Retina (tissue), 1 donor: ENCODE measurements around the gene FXYD3.

Experiments
- DNase-seq: peaks from one replicate; pipeline ENCODE4 v3.0.0-alpha.2; 2016

FXYD3 gene

GRCh38 chr19:35115177-35115951 lies at the start of gene FXYD3:
TSS of gene FXYD3 (plus strand) at chr19:35115823. CDS start at chr19:35119377, 3,554 bp downstream.
- peak; percentile 91 for DNase-seq

DNA sequence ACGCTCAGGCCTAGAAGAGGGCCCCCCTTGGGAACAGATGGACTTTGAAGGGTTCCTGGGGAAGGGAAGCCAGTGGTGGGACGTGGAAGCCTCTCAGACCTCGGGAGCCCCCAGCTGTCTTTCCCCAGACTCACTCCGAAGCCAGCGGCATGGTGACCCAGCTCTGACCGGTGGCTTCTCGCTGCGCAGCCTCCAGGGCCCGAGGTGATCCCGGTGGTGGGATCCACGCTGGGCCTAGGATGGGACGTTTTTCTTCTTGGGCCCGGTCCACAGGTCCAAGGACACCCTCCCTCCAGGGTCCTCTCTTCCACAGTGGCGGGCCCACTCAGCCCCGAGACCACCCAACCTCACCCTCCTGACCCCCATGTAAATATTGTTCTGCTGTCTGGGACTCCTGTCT lies 49.5 kb upstream of the FXYD3 start:
- DNase-seq = no peak

DNA sequence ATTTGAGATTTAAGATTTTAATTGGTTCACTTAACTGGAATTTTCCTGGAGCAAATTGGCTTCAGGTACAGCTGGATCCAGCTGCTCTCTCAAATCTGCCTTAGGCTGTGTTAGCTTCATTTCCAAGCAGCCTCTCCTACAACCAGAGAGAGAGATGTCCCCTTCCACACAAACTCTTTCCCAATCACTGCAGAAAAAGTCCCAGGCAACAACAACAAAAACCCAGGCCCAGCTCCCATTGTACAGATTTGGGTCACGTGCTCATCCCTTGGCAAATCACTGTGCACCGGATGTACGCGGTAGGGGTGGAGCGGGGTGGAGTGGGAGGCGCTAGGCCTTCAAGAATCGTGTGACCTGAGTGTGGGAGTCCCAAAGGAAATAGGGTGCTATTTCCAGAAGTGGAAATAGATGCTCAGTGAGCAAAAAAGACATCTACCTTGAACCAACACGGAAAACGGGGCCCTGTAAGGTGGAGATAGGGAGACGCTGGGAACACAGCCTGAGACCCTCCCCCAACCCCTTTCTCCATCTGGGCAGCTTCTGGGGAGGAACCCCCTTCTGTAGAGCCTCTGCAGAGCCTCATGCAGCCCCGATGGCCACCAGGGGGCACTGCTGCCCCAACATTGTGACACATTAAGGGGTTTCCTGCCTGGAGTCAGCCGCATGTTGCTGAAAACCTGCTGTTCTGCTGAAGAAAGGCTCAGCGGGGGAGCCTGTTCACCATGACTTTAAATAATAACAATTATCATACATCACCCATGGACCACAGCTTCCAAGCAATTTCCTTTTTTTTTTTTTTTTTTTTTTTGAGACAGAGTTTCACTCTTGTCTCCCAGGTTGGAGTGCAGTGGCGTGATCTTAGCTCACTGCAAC lies 48.7 kb upstream of the FXYD3 start:
- DNase-seq = peak; percentile 83

DNA sequence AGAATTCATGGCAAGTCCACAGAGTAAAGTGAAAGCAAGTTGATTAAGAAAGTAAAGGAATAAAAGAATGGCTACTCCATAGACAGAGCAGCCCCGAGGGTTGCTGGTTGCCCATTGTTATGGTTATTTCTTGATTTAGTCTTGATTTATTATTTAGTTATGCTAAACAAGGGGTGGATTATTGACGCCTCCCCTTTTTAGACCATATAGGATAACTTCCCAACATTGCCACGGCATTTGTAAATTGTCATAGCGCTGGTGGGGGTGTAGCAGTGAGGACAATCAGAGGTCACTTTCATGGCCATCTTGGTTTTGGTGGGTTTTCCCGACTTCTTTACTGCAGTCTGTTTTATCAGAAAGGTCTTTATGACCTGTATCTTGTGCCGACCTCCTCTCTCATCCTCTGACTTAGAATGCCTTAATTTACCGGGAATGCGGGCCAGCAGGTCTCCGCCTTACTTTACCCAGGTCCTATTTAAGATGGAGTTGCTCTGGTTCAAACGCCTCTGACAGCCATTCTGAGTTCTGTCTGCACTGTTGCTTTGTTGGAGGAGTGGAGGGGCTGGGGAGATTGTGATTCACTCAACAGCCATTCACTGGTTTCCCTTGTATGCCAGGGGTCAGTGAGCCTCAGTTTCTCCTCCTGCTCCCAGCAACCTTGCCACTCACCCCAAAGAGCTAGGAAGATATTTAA lies 46.5 kb upstream of the FXYD3 start:
- DNase-seq = no peak

DNA sequence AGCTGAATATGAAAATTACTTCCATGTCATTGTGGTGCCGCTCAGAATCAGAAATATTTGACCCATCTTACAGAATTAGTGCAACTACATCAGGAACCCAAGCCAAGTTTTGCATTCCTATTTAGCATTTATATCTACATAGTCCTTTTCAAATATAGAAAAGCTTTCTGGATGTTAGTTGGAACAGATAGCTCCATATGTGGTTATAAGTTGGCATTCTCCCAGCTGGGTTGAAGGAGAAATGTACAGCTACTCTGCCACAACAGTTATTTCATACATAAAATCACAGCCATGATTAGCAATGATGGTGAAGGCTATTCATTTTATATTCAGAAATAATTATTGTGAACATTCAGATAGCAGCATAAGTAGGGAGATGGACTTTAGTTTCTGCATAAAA lies 45.9 kb upstream of the FXYD3 start:
- no peak for DNase-seq

DNA sequence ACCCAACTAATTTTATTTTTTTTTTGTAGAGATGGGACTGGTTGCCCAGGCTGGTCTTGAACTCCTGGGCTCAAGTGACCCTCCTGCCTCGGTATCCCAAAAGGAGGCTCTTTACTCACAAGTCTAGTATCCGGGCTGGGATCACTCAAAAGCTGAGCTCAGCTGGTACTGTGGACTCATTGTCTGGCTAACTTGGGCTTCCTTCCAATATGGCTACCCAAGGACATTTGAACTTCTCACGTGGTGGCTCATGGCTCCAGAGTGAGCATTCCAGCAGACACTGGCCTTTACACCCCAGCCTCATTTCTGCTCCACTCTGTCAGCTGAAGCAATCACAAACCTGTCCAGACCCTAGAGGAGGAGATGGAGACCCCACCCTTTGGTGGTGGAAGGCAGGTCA lies 45.2 kb upstream of the FXYD3 start:
- no peak for DNase-seq

- DNase-seq = no peak
These were observed 42.1 kb upstream of the FXYD3 start for GRCh38 chr19:35073516-35073915.

DNA sequence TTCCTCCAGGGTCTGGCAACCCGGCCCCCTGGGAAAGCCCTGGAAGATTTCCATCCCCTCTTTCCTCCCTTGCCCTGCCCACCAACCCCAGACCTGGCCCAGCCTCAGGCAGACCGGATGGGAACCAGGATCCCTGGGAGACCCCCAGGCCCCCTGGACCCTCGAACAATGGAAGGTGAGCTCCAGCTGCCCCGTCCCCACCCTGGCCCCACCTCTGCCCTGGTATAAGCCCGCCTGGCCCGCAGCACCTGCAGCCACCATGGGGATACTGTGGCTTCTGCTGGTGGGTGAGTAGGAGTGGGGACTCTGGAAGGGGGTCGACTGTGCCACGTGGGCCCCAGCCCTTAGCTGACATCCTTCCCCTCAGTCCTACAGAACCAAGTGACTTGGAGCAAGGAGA lies 41.7 kb upstream of the FXYD3 start:
- DNase-seq = no peak

- no peak for DNase-seq
These were observed 41.0 kb upstream of the FXYD3 start for GRCh38 chr19:35074426-35075201.

- no peak for DNase-seq
These were observed 40.2 kb upstream of the FXYD3 start for GRCh38 chr19:35075202-35076025.

DNA sequence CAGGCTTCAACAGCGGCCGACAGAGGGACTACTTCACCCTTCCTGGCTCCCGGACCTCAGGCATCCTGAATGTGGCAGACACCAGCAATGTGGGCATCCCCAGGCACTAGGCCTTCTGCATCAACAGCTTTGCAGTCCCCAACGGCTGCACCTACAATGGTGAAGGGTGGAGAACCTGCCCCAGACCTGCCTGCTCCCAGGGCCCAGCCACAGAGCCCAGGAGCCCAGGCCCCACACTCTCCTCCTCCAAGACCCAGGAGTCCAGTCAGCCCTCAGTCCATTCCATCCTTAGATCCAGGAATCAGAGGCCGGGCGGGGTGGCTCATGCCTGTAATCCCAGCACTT lies 39.6 kb upstream of the FXYD3 start:
- no peak for DNase-seq

DNA sequence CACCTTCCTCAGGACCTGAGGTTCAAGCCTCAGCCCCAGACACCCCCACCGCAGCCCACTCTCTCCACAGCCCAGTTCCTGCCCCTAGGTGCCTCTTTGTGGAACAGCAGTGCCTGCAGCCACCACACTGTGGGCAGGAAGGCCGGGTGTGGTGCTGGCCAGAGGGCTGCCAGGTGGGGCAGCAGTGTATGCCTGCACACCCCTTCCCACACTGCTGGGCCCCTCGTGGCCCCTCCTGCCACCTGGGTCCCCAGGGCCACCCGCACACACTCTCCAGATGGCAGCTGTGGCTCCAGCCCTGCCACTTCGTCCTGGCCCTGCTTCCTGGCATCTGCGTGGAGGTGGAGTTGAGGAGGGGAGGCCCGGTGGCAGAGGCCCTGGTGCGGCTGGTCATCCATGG lies 39.0 kb upstream of the FXYD3 start:
- DNase-seq = no peak

DNA sequence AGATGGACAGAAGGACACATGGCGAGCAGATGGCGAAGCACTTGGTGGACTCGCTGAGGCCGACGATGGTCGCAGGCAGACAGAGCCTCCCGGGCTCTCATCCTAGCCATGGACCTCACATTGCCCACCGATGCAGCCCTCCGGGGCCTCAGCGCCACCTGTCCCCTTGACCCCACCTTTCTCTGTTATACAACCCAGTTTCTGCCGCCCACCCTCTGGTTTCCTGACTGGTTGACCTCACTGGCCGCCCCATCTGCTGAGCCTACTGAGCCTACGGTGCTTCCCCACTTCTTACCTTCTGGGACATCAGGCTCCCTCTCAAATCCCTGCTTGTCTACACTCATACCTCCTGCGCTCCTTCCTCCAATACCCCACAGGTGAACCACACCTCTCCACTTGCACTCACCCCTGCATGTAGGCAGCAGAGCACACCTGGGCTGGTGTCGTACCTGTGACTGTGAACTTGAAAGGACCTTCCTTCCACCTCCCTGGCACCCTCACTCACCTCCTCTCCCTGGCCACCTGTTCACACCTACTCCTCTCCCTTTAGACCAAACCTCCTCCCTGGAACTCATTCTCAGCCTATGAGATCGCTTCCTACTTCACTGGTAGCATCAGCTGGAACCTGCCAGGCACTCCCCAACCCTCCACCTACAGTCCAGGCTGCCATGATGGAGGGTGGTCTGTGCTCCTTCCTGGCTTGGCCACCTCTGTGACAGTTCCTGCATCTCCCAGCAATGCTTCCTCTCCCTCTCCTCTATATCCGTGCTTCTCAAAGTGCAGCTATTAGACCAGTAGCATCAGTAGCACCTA lies 38.0 kb upstream of the FXYD3 start:
- no peak for DNase-seq

DNA sequence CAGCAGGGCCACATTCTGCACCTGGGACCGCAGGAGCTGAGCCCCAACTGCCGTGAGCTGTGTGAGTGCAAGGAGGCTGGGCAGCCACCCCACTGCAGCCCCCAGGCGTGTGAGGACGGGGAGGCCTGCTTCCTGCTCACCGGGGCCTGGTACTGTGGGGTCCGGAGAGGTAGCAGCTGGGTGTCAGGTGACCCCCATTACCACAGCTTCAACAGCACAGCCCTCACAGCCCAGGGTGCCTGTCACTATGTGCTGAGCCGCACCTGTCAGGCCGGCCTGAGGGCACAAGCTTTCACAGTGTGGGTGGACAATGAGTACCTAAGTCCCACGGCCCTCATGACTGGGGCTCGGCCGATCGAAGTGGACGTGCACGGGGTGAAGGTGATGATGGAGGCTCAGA lies 35.8 kb upstream of the FXYD3 start:
- DNase-seq = no peak

DNA sequence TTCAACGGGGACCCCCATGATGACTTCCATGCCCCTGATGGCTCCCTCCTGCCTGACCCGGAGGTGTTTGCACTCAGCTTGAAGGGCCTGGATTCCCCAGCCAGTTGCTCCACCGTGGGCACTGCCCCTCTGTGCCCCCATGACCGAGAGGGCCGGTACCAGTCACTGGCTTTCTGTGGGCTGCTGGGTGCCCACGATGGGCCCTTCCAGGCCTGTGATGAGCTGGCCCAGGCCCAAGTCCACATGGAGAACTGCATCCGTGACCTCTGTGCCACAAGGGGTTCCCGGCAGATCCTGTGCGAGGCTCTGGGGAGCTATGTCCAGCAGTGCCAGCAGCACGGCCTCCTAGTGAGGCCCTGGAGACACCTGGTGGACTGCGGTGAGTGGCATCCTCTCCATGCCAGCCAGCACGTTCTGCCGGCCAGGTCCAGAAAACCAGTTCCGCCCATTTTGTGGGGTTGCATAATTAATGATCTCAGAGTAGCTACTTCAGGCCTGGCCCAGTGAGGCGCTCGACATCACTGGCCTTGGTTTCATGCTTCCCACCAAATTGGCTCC lies 34.9 kb upstream of the FXYD3 start:
- no peak for DNase-seq

DNA sequence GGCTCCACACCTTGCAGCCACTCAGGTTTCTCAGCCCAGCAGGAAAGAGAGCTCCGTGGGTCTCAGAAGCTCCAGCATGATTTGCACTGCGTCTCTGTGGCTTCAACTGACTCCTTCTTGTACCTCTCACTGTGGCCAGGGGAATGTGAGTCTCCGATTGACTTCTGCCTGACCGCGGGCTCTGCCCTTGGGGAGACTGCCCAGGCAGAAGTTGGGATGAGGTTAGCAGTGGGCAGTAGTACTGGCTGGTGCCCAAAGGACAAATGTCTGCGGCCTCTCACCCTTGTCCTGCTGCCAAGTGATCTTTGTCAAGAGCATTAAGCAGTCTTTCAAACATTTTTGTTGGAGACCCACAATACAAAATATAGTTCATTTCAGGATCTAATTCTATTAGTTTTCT lies 34.4 kb upstream of the FXYD3 start:
- DNase-seq = no peak

GRCh38 chr19:35083691-35084508 lies 31.7 kb upstream of the FXYD3 start:
- DNase-seq = no peak

DNA sequence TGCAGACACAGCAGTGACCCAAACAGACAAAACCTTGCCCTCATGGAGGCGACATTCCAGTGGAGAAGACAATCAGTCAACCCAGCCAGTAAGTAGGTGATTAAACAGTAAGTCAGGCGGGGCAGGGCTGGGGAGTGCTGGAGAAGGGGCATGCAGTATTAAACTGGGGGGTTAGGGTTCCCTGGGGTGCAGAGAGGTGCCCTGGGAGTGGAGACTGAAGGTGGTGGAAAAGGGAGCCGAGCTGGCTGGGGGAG lies 31.2 kb upstream of the FXYD3 start:
- DNase-seq = no peak

DNA sequence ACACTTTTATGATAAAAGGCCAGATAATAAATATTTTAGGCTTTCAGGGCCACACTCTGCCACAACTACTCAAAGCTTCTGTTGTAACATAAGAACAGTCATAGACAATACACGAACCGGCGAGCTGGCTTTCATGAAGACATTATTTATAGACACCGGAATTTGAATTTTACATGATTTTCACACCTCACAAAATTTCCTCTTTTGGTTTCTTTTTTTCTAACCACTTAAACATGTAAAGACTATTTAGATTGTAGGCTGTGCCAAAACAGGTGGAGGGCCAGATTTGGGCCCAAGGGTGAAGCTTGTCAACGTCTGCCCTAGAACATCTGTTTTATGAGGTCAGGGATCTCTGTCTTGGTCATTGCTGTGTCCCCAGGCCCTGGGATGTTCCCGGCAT lies 29.7 kb upstream of the FXYD3 start:
- no peak for DNase-seq

GRCh38 chr19:35086455-35086854 lies 29.2 kb upstream of the FXYD3 start:
- DNase-seq = no peak
